Hippocampal formation (tissue), 2 donors: ENCODE results near the gene HNRNPR.

Experiments
- DNase-seq, 2 donors: peaks; one replicate each; lab custom pipeline; 2025; lab: John Stamatoyannopoulos, UW

HNRNPR gene

DNA sequence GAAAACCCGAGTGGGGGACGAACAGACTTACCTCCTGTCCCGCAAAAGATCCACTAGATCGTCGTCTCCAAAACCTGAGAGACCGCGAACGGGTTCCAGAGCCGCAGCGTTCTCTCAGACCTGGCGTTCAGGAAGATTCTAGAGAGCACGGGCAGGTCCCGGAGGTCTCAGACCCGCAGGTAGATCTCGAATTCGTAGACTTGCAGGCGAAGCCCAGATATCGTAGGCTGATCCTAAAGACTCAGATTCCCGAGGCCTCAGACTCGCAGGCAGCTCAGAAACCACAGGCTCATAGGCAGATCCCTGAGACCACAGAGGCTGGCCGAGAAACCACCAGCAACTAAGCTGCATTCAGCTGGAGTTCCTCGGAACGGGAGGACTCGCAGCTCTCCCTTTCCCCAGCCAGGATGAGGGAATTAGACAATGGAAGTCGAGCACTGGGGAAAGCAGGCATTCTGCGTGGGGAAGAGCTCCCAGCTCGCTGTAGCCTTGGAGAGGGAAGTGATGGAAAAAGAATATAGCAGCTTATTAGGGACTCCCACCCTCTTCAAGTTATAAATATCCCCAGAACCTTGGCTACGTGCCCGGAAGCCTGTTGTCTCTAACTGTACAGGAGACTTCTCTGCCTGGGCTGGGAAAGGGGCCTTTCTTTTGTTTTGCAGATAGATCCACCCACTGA lies 25.4 kb upstream of the HNRNPR start, which contains the start of gene ZNF436:
Gene ZNF436, minus strand, starts transcription at position 502 of the 679 bp plus-strand sequence. CDS start 1,831 bp downstream, outside the sequence.
- DNase-seq: peak; percentile 47 to 64

DNA sequence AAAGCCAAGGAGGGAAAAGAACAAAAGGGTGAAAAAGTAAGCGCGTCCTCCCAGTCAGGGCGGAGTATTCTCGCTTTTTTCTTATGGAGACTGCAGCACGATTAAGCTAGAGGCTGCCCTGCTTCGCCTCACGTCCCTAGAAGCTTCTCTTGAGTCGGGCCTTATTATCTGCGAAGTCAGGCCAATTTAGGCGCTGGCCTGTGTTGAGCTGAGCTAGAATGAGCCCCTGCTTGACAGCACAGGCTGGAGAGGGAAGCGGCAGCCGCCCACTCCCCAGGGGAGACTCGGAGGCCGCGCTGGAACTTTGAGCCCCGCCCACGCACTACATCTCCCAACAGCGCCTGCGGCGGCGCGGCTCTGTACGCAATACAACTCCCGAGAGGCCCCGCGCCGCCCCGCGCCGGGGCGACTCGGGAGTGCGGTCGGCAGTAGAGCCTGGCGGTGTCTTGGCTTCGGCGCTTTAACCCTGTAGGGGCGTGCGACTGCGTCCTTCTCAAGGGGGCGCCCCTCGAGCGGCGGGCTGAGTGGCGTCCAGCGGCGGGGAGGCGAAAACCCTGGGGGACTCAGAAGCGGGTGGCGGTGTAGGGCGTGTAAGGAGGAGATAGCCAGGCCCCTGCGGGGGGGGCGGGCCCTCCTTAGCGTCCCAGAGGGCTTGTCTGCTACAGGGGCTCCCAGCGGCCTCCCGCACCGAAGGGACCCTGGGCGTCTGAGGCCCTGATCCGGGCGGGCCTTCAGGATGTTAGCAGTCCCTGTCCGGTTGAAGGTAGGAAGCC lies 24.7 kb upstream of the HNRNPR start:
- peak; percentile 78 to 83 for DNase-seq

DNA sequence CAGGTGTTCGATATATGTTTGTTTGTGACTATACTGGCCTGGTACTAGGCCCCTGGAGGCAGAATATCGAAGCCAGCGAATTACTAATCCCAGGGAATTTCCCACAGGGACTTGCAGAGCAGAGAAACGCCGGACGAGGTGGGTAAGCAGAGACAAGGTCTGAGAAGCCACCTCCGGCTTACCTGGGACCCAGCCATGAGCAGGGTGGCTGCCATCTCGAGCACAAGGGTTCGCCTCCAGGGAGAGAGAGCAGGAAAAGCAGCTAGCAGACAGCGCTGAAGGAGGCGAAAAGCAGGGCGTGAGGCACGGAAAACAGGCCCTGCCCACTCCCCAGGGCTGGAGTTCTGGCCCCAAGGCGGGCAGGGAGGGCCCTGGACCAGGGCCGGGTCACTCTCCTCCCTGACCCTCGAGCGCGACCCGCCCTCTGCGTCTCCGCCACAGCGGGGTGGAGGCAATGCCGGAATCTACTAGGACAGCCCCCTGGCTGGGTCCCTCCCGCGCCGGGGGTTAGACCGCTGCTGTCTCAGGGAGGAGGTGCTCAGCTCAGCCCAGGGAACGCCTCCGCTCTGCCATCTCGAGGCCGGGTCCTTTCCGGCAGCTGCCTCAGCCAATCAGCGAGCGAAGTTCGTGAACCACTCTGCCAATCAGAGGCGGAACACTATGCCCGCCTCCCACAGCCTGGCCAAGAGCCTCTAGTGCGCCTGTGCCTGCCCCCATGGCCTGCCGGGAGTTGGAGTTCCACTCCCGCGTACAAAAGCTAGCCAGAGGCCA lies 23.9 kb upstream of the HNRNPR start:
- peak; percentile 99 for DNase-seq

DNA sequence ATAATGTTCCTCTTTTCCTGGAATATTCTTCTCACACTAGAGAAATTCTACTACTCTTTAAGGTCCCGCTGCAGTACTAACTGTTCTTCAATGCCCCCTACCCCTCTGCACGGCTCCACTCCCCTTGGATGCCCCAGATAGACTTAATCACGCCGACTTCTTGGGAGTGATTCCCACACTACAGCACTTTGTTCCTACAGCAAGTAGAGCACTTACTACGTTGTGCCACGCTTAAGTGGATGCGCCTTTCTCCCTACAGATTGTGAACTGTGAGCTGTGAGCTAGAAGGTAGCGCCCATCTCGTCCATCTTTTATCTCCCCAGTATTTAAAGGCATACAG lies 23.3 kb upstream of the HNRNPR start:
- no peak for DNase-seq

DNA sequence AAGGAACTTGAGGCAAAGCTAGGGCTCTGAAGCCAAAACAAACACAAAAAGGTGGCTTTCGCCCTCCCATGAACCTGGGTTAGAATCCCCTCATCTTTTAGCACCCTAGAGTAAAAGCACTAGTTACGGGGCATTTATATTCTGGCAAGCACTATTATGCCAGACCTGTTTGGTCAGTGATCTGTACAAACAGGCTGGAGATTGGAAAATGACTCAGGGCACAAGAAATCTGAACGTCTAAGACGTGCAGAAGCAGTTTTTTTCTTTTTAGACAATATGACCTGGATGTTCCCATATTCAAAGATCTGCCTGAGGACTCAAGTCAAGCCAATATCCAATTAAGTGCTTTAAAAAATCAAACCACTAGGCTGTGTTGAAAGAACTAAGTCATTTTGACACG lies 22.5 kb upstream of the HNRNPR start:
- no peak for DNase-seq

DNA sequence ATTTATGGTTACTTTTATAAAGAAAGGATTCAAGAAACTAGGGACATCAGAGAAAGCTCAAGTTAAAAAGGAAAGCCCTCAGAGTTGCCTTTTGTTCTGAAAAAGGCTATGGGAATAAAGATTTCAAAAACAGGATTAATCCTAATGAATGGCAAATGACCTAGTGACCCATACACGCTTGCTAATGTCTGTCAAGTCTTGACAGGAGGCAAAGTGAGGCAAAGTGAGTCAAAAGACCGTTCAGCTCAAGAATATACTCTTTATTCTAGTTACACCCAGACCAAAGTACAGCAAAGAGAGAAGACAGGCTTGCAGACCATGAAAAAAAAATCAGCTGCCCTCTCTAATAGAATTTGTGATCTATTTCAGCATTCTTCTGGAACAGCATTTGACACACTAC lies 22.1 kb upstream of the HNRNPR start:
- DNase-seq: no peak

DNA sequence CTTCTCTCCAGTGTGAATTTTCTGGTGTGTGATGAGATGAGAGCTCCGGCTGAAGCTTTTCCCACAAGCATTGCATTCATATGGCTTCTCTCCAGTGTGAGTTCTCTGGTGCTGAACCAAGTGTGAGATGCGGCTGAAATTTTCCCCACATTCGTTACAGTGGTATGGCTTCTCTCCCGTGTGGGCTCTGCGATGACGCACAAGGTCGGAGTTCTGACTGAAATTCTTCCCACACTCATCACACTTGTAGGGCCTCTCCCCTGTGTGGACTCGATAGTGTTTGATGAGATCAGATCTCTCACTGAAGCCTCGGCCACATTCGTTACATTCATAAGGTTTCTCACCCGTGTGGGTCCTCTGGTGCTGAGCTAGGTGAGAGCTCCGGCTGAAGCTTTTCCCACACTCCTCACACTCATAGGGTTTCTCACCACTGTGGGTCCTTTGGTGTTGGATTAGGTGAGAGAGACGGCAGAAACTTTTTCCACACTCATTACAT lies 18.2 kb upstream of the HNRNPR start:
- DNase-seq: no peak

DNA sequence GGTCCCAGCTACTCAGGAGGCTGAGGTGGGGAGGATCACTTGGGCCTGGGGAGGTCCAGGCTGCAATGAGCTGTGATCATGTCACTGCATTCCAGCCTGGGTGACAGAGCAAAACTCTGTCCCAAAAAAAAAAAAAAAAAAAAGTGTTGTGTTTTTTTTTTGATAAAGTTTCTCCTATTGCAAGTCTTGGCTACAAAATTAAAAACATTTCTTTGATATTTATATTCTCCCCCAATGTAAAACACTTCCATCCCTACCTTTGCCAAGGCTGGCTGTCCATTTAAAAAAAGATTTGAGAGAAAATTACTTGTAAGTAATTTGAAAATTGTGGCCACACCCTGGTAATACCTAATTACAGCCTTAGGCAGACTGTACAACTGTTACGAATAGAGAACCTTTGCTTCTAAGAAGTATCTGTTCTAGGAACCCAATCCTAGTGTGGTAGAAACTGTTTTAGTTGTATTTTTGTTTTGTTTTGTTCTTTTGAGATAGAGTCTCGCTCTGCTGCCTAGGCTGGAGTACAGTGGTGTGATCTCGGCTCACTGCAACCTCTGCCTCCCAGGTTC lies 14.3 kb upstream of the HNRNPR start:
- no peak for DNase-seq

DNA sequence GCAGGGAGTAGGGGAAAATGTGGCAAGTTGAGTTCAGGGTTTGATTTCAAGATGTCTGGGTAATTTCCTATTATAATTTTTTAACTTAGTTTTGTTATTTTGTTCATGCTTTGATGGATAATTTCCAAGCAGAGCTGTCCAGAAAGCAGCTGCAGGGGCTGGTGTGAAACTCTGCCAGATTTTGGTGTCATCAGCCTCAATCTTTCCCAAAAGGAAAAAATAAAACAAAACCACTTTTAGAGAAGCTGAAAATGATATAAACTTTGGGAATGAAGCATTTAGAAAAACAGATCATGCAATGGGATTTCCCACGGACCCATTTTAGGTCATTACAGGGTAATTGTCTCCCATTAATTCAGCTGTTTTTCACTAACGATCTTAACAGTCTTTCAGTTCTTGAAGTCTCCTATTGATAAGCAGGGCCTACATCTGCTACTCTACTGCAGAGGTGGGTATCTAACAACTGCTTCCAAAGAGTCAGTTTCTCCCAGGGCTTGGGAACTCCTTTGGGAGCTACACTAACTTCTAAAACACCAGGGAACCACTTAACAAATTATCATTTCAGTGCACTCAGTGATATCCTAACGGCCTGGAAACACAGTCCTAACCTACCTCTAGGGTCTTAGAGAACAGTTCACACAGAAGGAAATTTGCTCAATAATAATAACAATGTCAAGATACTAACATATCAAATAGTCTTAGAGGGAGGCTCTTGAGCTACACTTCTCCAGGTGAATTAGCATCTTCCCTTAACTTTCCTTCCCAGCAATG lies 13.2 kb upstream of the HNRNPR start:
- no peak for DNase-seq

DNA sequence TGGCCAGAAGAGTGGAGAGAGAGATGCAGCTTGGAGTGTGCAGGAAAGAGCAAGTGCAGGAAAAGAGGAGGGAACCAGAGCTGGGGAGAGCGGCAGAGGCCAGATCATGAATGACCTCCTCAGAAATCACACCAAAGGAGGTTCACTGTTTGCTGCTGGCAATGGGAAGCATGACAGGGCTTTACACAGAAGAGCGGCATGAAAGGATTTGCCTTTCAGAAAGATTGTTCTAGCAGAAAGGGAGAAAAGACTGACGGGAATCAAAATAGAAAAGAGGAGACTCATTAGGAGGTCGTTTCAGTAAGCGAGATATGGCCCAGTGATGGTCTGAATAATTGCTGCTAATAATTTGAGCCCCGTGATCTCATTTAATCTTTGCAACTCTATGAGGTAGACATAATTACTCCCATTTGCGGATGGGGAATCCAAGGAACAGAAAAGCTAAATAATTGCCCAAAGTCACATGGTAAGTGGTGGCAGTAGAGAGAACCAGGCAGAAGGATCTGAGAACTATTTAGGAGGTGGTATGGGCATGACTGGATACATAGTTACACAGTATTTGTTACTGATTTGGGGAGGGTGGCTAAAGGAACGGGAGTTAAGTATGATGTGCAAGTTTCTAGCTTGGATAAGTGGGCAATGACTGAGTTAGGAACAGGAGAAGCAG lies 12.5 kb upstream of the HNRNPR start:
- DNase-seq: peak in 1 of 2 donors; percentile 35

DNA sequence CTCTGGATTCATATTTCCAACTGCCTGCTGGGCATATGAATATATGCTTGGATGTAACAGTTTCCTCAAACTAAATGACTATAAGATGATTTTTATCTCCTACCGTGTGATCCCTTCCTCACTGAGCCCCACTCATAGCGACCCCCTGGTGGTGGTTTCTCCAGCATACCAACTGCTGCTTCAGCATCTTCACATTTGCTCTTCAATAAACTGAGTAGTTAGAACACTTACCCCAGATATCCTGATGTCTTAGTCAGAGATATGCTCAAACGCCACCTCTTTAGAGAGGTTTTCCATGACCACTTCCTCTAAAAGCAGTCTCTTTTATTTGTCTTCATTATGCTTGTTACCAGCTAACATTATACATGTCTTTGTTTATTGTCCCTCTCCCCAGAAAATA lies 10.2 kb upstream of the HNRNPR start:
- DNase-seq: no peak

DNA sequence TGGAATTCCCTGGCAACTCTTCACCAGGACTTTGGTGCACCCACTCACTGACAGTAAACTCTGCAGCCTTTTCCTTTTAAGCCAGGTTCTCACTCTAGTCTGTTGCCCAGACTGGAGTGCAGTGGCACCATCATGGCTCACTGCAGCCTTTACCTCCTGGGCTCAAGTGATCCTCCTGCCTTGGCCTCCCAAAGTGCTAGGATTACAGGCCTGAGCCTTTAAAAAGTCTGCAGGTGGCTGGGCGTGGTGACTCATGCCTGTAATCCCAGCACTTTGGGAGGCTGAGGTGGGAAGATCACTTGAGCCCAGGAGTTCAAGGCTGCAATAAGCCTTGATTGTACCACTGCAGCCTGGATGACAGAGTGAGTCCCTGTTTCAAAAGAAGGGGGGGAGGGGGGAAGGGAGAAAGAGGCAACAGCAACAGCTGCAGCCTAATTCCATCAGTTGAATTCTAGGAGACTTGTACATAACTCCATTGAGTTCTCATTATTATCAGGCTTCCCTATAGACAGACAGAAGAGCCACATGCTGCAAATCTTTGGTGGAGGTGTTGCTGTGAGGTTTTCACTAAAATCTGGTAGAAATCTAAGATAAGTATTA lies 8.1 kb upstream of the HNRNPR start:
- no peak for DNase-seq

DNA sequence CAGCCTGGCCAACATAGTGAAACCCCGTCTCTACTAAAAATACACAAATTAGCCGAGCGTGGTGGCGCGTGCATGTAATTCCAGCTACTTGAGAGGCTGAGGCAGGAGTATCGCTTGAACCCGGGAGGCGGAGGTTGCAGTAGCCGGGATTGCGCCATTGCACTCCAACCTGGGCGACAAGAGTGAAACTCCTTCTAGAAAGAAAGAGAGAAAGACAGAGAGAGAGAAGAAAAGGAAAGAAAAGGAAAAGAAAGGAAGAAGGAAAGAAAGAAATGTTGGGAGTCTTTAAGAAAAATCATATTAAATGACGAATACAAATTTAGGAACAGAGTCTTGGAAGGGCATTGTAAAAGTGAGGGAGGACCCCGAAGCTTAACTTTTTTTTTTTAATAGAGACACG lies 1.8 kb upstream of the HNRNPR start:
- DNase-seq: no peak

DNA sequence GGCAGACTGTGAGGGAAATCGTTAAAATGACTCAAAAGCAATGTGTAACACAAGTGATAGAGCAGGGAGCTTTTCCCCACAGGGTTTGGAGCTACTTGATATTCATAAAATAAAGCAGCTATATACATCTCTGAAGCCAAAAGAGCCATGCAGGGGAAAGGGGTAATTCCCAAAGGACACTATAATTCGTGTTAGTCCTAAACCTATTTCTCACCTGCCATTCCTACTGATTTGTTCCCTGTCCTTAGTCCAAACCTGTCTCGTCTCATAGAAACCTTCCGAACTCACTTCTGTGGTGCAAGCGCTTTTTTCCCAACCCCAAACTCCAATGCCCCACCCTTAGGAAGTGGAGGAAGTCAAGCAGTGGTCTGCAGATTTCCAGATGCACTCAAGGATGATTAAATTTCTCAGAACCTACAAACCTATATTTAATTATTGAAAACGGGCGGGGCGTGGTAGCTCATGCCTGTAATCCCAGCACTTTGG lies 946 bp upstream of the HNRNPR start:
- no peak for DNase-seq

DNA sequence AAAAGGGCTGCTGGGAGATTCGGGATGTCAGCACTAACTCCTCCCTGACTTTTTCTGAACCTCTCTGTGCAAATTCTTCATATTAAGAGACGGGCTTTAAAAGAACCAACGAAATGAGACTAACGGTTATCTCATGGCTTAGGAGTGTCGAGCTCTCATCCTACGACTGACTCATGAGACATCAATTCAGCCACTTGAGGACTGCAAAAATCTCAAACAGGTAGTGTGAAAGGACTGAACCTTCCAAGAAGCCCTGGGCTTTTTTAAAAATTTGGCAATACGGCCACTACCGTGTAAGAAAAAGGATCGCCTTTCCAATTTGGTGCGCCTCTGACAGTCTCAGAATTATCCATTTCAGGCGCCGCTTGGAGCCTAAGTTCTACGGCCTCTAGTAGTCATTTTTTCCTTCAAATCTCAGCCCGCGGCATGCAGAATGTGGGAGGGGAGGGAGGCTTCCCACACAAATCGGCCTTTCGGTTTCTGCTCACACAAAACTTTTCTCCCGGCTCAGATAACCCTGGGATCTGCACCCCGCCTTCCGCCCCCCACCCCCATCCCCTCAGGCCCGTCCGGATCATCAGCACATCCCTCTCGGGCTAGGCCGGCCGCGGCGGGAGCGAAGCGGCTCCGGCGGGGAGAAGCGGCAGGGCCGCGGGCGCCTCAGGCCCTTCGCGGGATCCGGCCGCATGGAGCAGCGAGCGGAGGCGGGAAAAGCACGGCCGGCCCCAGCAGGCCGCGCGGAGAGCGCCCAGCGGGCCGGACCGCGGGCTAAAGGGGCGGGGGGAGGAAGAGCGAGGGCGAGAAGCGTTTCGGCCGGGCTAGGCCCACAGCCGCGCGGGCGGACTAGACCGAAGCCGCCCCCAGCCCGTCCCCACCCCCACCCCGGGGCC lies 618 bp downstream of the HNRNPR start:
- DNase-seq: peak; percentile 32 to 38

DNA sequence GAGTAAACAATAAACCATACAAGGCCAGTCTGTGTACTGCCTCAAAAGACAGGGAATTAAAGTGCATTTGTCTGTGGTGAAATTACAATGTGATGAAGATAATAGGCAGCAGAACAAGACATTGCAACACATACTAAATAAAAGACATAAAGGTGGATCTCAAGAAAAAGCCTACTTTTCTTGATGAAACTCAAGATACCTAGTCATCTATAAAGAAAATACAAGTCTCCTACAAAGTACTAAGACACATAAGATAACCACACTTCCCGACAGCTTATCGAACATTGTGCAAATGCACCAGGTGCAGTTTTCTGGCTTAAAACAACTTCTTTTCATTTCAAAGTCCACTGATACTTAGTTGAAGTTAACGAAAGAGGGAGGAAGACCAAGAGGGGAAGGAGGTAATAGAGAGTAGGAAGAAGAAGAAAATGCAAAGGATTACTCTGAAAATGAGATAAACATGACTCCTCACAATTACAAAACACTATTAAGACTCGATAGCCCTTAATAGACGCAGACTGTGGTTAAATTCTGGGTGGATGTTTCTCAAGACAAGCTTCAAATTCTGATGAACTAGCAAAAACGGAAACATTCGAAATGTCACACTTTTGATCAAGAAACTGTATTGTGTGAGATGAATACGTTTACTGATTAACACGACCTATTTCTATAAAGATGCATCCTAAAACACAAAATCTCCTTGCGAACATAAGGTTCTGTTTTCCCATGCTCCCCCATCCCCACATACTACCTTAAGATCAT lies 2.0 kb downstream of the HNRNPR start:
- no peak for DNase-seq

DNA sequence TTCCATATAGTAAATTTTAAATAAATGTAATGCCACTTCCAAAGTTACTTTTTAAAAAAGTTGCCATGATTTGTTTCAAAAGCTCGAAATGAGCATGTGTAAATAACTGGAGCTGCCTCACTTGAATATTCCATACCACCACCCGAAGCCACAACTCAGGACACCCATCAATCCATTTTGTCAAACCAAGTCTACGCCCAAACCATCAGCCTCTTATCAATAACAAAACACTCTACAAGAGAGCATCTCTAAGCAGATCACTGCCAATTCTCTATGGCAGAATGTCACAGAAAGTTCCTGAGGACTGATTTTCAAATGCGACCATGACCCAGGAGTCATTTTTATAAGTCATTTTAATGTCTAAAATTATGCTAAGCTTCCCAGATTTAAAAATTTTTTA lies 4.5 kb downstream of the HNRNPR start:
- no peak for DNase-seq

DNA sequence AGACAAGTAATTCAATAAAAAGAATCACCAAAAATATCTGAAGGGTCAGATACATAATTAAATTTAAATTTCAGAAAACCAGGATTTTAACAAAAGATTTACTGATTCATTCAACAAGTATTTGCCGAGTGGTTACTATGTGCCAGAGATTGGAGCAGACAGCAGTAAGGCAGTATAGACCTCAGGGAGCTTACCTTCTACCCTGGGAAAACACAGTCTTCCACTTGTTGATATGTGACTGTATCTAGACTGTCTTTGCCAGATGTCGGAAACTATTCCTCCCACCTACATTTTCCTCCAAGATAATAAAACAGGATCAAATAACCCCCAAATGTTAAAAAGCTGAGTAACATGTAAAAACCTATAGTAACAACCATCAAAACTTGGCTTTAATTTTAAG lies 6.2 kb downstream of the HNRNPR start:
- no peak for DNase-seq

DNA sequence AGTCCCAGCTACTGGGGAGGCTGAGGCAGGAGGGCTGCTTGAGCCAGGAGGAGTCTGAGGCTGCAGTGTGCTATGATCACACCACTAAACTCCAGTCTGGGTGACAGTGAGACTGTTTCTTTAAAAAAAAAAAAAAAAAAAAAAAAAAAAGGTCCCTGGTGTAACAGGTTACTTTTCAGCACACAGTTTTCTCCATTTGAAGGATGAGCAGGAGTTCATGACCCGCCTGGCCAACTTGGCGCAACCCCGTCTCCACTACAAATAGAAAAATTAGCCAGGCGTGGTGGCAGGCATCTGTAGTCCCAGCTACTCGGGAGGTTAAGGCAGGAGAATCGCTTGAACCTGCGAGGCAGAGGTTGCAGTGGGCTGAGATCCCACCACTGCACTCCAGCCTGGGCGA lies 12.4 kb downstream of the HNRNPR start:
- no peak for DNase-seq
